SJCRH30 (cell line): ENCODE results near the gene PROSER2. TPM values are rescaled to one million over a fixed set of nuclear protein-coding genes. Genes with fewer than 3 reads are reported as not detected.
"Not testable (repeated sequence)": the region's sequence is repeated elsewhere in the genome, so short reads cannot be mapped to it uniquely, and the experiment has no call there.

Experiments
- DNase-seq, 2 experiments: peaks; one replicate each; pipeline ENCODE4 v3.0.0-alpha.2; 2015 to 2020
- H3K27ac ChIP-seq: fragments of 250-450 bp; sonication (Bioruptor Pico); 2 replicates; pipeline ENCODE4 v1.5.1; 2020; ENCODE audit warnings: mild to moderate bottlenecking, moderate library complexity
- H3K27me3 ChIP-seq: fragments of 250-450 bp; sonication (Bioruptor Pico); 2 replicates; pipeline ENCODE4 v1.5.1; 2020; ENCODE audit warnings: mild to moderate bottlenecking, moderate library complexity
- H3K36me3 ChIP-seq: fragments of 250-450 bp; sonication (Bioruptor Pico); 2 replicates; pipeline ENCODE4 v1.5.1; 2020; ENCODE audit warnings: mild to moderate bottlenecking, moderate library complexity
- H3K4me1 ChIP-seq: fragments of 250-450 bp; sonication (Bioruptor Pico); 2 replicates; pipeline ENCODE4 v1.5.1; 2020; ENCODE audit warnings: mild to moderate bottlenecking, moderate library complexity
- H3K4me3 ChIP-seq: fragments of 250-450 bp; sonication (Bioruptor Pico); 2 replicates; pipeline ENCODE4 v1.5.1; 2020; ENCODE audit warnings: mild to moderate bottlenecking, moderate library complexity
- H3K9me3 ChIP-seq: fragments of 250-450 bp; sonication (Bioruptor Pico); replicated peaks from 2 replicates; pipeline ENCODE4 v1.5.1; 2020; ENCODE audit warnings: mild to moderate bottlenecking, moderate library complexity
- total RNA-seq: library from RNA; depleted of rRNA; stranded (reverse); fragments of >200 nt; shearing (Covaris generic); gene quantifications from 2 replicates; pipeline ENCODE4 v1.2.3, GENCODE V29; 2014

Gene PROSER2
- total RNA-seq, 1 experiment from 2014 or later = 10.7 TPM

DNA sequence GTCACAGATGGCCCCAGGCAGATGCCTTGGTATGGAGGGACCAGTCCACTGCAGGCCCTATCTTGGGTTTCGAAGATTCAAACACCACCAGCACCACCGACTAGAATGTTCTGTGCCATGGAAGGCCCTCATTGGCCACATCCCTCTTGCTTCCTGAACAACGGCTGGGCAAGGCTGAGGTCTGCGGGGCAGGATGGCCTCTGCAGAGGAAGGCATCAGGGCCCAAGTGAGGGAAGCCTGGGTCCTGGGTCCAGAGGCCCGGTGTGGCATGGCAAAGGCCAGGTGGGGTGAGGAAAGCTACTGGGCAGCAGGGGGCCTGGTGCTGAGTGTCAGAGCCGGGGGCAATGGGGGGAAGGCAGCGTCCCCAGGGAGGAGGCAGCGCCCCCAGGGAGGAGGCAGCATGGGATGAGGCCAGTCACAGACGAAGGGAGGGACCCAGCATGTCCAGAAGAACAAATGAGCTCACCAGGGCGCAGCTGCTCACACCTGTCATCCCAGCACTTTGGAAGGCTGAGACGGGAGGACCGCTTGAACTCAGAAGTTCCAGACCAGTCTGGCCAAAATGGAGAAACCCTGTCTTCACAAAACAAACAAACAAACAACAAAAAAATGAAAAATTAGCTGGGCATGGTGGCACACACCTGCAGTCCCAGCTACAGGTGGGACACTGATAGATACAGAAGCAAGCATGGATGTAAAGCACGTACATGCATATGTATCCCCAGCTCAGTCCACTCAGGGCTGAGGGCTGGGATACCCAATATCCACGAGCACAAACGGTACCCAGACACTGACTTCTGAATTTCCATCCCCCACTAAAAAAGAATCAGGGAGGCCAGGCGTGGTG lies 64.4 kb downstream of the PROSER2 start:
- Histone ChIP-seq H3K9me3 (no peaks in the 10 kb centered on the region), H3K27ac (peak overlapping the region; percentile 55), H3K36me3 (no peaks in the 10 kb centered on the region), H3K27me3 (no peaks in the 10 kb centered on the region), H3K4me1 (peaks cover 16% of the 10 kb centered on the region), H3K4me3 (no peak overlapping the region)
- DNase-seq = peak; percentile 80 to 84

DNA sequence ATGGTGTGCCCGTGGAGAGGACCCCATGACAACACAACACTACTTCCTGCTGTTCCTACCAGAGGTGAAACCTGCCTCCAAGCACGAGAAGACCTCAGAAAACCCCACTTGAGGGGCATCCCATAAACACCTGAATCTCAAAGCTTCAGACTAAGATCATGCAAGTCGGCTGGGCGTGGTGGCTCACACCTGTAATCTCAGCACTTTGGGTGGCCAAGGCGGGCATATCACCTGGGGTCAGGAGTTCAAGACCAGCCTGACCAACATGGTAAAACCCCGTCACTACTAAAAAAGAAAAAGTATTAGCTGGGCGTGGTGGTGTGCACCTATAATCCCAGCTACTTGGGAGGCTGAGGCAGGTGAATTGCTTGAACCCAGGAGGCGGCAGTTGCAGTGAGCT lies 66.1 kb downstream of the PROSER2 start:
- not testable (repeated sequence) for DNase-seq, H3K27me3 ChIP-seq, H3K9me3 ChIP-seq, H3K27ac ChIP-seq, H3K4me3 ChIP-seq, H3K36me3 ChIP-seq
- peaks cover 16% of the 10 kb centered on the region for H3K4me1 ChIP-seq

DNA sequence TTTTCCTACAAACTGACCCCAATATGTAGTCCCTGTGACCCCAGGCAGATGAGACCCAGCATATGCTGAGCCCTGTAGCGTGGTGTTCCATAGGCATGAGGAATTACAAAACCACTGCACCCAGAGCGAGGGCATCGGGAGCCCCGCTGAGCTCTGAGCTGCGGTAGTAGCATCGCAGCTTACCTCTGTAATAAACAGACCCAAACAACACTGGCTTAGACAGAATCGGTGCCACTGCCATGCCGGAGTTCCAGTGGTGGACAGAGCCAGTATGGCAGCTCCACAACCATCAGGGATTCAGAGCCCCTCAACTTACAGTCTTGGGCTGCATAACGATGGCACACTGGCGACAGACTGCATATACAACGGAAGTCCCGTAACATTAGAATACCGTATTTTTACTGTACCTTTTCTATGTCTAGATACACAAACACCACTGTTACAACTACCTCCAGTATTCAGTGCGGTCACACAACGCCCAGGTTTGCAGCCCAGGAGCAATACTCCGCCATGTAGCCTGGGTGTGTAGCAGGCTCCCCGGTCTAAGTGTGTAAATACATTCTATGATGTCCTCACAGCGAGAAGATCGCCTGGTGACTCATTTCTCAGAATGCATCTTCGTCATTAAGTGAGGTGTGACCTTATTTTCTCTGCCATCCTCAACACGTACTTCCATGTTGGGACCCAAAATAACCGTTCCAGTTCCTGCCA lies 68.8 kb downstream of the PROSER2 start:
- Histone ChIP-seq H3K9me3 (no peaks in the 10 kb centered on the region), H3K36me3 (no peaks in the 10 kb centered on the region), H3K4me3 (no peak overlapping the region), H3K27ac (no peak overlapping the region), H3K4me1 (peaks cover 15% of the 10 kb centered on the region), H3K27me3 (no peaks in the 10 kb centered on the region)
- DNase-seq = no peak

DNA sequence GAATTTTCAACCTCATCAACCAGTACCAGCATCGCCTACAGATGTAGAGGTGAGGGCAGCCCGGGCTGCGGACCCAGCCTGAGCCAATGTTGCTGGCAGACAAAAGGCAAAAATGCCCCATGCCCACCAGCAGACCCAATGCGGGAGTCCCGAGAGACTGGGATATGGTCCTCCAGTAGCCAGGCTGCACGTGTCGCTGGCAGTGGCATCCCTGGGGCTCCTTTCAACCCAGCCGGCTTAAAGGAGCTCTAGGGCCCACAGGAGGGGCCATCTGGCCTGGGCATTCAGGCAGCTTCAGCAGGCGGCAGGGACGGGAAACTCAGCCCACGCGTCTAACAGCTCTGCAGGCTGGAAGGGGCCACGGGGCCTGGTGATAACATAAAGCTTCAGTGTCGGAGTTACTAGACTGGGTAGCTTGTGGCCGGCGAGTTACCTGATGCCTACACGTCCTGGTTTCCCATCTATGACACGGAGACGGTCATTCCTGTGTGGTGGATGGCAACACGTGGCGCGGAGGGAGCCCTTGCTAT lies 70.7 kb downstream of the PROSER2 start:
- H3K9me3 ChIP-seq = no peaks in the 10 kb centered on the region
- DNase-seq = no peak
- H3K36me3 ChIP-seq = no peaks in the 10 kb centered on the region
- no peaks in the 10 kb centered on the region for H3K27me3 ChIP-seq
- no peak overlapping the region for H3K27ac ChIP-seq
- peaks cover 23% of the 10 kb centered on the region for H3K4me1 ChIP-seq
- H3K4me3 ChIP-seq = no peak overlapping the region

DNA sequence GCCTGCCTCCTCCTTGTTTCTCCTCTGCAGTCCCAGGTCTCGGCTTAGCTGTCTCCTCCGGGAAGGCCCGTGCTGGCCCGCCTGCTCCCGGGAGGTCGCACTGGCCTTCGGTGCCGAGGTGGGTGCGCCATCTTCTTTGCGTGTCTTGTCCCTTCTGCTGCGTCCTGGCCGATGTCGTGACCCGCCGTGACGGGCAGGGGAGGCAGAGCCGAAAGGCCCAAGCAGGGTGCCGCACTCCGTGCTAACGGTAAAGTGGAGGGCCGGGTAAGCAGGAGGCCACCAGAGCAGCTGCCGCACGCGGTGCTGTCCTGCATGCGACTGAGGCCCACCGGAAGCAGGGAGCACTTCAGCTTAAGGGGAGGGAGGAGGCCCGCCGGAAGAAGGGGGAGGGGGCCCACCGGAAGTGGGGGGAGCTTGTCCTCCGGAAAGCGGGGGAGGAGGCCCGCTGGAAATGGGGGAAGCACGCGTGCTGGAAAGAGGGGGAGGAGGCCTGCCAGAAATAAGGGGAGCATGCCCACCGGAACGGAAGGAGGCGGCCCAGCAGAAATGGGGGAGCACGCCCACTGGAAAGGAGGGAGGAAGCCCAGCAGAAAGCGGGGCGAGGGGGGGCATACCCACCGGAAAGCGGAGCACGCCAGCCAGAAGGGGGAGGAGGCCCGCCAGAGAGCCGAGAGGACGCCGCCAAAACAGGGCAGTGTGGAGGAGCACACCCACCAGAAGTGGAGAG lies 71.4 kb downstream of the PROSER2 start:
- Histone ChIP-seq H3K27me3 (no peaks in the 10 kb centered on the region), H3K27ac (no peak overlapping the region), H3K4me1 (peaks cover 31% of the 10 kb centered on the region), H3K4me3 (no peak overlapping the region), H3K9me3 (no peaks in the 10 kb centered on the region), H3K36me3 (no peaks in the 10 kb centered on the region)
- DNase-seq = no peak

DNA sequence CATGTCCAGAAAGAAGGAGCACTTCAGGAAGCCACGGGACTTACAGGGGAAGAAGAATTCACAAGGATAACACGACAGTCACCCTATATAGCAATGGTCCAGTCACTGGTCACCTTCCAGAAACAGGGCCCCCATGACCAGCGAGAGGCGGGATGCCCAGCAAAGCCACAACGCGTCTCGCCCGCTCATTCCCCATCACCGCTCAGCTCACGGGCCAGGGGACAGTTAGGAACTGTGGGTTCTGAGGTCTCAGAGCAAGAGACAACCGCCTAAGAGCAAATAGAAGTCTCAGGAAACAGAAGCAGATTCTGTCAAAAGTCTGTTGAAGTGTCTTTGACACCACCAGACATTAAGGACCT lies 71.9 kb downstream of the PROSER2 start:
- Histone ChIP-seq H3K36me3 (no peaks in the 10 kb centered on the region), H3K9me3 (no peaks in the 10 kb centered on the region), H3K27me3 (no peaks in the 10 kb centered on the region), H3K4me1 (peaks cover 32% of the 10 kb centered on the region), H3K27ac (no peak overlapping the region), H3K4me3 (no peak overlapping the region)
- DNase-seq = no peak

DNA sequence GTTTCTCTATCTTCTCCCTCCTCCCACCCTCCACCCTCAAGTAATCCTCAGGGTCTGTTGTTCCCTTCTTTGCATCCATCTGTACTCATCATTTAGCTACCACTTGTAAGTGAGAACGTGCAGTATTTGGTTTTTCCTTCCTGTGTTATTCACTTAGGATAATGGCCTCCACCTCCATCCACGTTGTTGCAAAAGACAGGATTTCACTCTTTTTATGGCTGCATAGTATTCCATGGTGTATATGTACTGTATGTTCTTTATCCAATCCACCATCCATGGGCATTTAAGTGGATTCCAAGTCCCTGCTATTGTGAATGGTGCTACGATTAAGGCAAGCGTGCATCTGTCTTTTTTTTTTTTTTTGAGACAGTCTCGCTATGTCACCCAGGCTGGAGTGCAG lies 72.4 kb downstream of the PROSER2 start:
- Histone ChIP-seq H3K27ac (no peak overlapping the region), H3K36me3 (no peaks in the 10 kb centered on the region), H3K9me3 (no peaks in the 10 kb centered on the region), H3K4me1 (peaks cover 32% of the 10 kb centered on the region), H3K27me3 (no peaks in the 10 kb centered on the region), H3K4me3 (no peak overlapping the region)
- DNase-seq = no peak

DNA sequence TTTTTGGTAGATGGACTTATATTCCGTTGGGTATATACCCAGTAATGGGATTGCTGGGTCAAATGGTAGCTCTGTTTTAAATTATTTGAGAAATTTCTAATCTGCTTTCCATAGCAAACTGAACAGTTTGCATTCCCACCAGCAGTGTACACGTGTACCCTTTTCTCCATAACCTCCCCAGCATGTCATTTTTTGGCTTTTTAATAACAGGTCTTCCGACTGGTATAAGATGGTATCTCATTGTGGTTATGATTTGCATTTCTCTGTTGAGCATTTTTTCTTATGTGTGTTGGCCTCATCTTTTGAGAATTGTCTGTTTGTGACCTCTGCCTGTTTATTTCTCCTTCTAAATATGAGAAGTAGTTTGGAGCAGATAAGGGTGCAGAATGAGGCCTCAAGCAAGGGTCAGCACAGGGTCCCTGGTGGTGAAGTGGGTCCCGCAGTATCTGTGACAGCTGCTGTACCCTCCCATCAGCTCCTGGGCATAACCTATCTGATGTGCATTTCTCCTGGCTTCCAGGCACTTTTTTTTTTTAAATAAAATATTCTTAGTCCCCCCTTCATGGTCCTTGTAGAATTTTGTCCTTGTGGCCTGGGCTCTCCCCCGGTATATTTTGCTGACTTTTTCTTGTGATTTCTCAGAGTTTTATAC lies 73.5 kb downstream of the PROSER2 start:
- Histone ChIP-seq H3K4me3 (no peak overlapping the region), H3K27ac (no peak overlapping the region; the same call in 1 of the 2 replicates), H3K36me3 (no peaks in the 10 kb centered on the region), H3K4me1 (peaks cover 41% of the 10 kb centered on the region), H3K9me3 (no peaks in the 10 kb centered on the region), H3K27me3 (no peaks in the 10 kb centered on the region)
- peak in 1 of 2 experiments; percentile 31 for DNase-seq

DNA sequence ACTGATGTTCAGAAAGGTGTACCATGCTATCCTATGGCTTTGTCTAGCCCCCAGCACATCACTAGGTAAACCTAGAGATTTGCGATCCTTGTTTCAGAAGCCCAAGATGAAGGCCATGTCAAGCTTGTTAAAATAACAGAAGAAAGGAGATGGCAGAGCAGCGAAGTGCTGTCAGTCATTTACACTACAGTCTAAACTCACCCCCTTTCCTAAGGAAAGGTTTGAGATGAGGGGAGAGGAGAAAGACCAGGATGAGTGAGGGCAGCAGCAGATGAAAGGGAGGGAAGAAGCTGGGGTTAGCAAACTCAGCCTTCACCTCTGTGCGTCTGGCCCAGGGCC lies 74.8 kb downstream of the PROSER2 start:
- H3K9me3 ChIP-seq = no peaks in the 10 kb centered on the region
- no peaks in the 10 kb centered on the region for H3K27me3 ChIP-seq
- H3K36me3 ChIP-seq = no peaks in the 10 kb centered on the region
- peak overlapping the region; percentile 97 for H3K27ac ChIP-seq
- DNase-seq = no peak
- H3K4me1 ChIP-seq = peaks cover 51% of the 10 kb centered on the region
- H3K4me3 ChIP-seq = no peak overlapping the region

DNA sequence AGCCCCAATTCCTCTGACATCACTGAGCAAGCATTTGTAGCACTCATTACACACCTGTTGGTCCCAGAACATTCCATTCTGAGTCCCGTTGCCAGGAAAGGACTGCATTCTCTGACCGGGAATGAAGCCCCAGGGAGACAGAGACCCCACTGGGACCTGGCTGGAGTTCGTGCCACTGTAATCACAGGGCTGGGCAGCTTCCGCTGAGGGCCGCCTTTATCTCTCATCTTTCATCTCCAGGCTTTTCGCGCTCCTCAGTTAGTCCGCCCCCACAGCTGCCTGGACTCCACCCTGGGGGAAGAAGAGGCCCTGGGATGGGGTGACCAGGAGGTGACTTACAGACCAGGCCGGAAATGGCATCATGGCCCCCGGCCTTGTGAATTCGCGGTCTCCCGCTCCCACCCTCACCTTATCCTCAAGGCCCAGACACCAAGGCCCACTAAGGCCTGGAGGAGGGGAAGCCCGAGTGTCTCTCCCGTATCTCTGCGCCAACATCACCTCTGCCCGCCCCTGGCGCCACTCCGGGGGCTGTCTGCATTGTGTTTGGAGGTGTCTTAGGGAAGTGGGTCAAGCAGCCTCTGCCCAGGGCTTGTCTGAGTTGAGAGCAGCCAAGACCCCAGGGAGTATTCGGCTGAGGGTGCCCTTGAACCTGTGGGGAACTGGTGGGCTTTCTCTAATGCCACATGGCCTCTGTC lies 75.4 kb downstream of the PROSER2 start:
- H3K36me3 ChIP-seq = no peaks in the 10 kb centered on the region
- no peaks in the 10 kb centered on the region for H3K27me3 ChIP-seq
- H3K9me3 ChIP-seq = no peaks in the 10 kb centered on the region
- DNase-seq = peak; percentile 91 to 94
- peak overlapping the region; percentile 97 for H3K27ac ChIP-seq
- no peak overlapping the region for H3K4me3 ChIP-seq
- H3K4me1 ChIP-seq = peaks cover 52% of the 10 kb centered on the region

DNA sequence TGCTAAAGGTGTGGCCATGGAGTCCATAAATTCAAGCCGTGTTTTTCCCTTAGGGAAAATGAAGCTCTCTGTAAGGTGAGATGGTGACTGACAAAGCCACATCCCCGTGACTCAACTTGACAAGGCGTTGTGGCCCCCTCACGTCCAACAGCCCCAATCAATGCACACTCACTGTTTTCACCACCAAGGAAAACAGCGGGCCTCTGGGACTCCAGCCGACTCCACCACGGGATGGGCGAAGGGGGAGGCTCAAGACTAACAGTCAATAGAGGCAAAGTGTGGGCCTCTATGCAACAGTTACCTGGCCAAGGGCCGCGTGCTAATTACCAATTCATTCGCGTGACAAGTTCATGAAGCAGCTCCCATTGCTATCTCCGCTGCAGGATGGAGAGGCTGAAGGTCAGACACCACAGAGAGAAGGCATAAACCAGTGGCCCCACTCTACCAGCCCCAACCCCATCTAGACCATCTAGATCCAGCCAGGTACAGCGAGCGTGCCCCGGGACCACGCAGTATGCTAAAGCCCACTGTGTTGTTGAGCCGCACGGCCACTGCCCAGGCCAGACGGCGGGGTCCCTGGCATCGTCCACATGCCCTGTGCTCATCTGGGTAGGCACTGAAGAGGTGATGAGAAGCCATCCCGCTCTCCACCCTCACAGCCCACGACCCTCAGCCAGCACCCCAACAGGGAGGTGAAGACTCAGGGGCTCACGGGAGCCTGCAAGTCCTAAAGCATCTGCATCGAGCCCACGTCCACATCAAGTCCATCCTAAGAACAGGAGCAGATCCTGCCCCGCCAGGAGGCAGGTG lies 76.1 kb downstream of the PROSER2 start:
- no peaks in the 10 kb centered on the region for H3K9me3 ChIP-seq
- H3K27ac ChIP-seq = peak overlapping the region; percentile 97
- DNase-seq = no peak
- no peak overlapping the region for H3K4me3 ChIP-seq
- H3K4me1 ChIP-seq = peaks cover 52% of the 10 kb centered on the region
- H3K27me3 ChIP-seq = no peaks in the 10 kb centered on the region
- H3K36me3 ChIP-seq = no peaks in the 10 kb centered on the region

DNA sequence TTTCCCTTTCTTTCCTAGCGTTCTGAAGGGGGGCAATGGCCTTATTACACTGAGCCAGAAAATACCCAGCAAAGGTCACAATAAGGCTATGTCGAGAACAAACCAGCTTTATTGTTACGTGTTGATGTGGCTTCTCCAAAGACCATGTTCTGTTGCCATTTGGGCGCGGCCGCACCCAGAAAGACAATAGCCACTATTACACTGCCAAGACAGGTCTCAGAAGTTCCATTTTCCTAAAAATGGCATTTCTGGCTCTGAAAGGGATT lies 77.8 kb downstream of the PROSER2 start:
- Histone ChIP-seq H3K27ac (no peak overlapping the region; the same call in 1 of the 2 replicates), H3K27me3 (no peaks in the 10 kb centered on the region), H3K4me1 (peaks cover 52% of the 10 kb centered on the region), H3K9me3 (no peaks in the 10 kb centered on the region), H3K4me3 (no peak overlapping the region), H3K36me3 (no peaks in the 10 kb centered on the region)
- no peak for DNase-seq

DNA sequence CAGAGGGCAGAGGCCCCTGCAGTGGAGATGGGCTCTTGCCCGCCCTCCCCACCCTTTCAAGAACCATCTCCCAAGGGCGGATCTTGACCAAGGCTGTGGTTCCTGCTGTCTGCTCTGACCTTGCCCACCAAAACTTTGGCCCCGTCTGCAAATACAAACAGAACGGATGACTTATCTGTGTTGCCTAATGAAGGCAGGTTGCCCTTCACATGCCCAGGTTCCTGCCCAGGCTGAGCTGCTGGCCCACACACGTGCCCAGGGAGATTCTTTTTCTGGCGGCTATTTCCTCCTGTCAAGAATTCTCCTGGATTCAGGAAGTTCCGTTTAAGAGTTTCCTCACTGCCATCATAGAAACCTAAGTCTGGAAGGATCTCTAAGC lies 78.3 kb downstream of the PROSER2 start:
- Histone ChIP-seq H3K27ac (peak overlapping the region; percentile 53), H3K27me3 (no peaks in the 10 kb centered on the region), H3K36me3 (no peaks in the 10 kb centered on the region), H3K4me1 (peaks cover 52% of the 10 kb centered on the region), H3K4me3 (no peak overlapping the region), H3K9me3 (no peaks in the 10 kb centered on the region)
- no peak for DNase-seq
